Measurements from ENCODE around the gene CELF2. TPM values are rescaled to one million over a fixed set of nuclear protein-coding genes. Genes with fewer than 3 reads are reported as not detected.

The CELF2 gene
- total RNA-seq, 1 donor from 2014 or later: 4.2 TPM

GRCh38 chr10:11219431-11219830, 201.8 kb downstream of the CELF2 start:
- DNase-seq (ENCODE audit: low read depth in 2 of 2): no peak

GRCh38 chr10:11223081-11223480, 205.4 kb downstream of the CELF2 start:
- no peak for DNase-seq (ENCODE audit: low read depth in 2 of 2)

DNA sequence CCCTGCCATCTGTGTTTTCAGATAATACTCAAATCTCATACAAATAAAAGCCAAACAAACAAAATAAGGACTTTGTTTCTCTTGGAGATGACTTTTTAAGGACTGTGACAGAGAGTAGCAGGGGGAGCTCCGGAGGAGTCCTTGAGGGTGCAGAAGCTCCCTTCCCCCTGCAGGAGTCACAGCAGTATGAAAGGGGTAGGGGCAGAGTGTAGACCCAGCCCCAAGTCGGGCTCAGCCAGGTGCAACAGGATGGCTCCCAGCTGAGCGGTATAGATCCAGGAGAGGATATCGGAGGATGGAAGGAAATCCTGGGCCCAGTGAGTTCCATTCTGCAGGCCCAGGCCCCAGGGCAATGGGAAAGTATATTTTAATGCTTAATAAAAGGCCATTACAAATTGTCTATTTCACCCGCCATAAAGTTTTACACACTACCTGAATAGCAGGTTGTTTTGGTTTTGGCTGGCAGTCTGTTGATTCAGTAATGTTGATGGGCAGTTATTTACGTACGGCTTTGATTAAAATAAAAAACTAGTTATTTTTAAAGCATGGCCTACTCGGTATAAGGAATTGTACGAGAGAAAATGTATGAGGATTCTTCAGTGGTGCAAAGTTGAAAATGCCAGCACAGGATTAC, 206.0 kb downstream of the CELF2 start:
- DNase-seq (ENCODE audit: low read depth in 2 of 2): no peak

DNA sequence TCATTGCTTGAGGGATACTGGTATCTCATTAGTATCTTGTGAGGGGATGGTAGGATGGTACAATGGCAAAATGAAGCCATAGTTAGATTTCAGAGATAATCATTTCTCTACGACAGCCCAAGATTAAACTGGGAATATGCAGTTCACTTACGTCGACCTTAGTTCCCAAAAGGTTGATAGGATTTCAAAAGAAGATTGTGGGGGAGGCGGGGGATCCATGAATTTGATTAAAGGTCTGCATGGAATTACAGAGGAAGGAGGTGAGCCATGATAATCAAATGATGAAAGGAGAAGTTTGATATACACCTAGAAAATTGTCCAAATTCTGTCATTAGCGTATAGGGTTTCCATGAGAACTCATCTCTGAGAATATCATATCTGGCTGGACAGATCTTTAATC, 206.6 kb downstream of the CELF2 start:
- no peak for DNase-seq (ENCODE audit: low read depth in 2 of 2)

DNA sequence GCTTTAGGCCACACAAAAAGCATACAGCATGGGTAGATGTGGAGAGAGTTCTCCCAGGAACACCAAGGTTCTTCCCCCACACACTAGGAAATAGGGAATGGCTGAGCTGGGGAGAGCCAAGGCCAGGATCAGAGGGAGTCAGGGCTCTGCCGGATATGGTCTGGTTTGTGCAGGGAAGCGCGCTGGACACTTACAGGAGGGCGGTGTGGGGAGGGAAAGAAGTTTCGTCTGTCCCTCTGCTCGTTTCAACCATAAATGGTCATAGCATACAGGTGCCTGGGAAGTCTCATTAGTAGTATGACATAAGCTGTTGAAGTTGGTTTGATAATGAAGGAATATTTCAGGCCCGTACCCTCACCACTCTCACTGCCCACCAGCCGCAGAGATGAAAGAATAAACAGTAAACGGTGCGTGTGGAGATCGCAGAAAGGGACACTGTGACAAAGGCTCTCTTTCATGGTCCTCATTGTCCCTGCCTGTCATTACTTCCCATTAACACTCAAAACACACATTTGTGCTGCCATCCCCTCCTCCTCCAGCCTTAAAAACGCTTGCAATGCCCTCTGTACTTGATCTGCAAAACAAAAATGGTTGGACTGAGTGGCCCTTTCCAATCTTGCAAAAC, 207.2 kb downstream of the CELF2 start:
- DNase-seq (ENCODE audit: low read depth in 2 of 2): no peak

DNA sequence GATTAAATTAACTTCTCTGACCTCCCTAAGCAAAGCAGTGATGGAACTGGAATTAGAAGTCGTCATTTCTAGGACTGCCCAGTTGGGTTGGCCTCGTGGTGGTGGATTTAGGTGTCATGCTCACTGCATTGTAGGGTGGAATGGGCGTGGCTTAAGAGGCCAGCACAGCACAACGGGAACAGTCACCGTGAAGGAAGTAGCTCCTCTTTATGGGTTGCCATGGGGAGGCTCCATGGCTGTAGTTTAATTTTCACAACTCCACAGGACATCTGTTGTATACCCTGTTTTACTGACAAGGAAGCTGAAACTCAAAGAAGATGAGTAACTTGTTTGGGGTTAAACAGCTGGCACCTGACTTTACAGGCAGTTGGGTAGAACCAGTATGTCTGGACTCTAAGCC, 208.3 kb downstream of the CELF2 start:
- DNase-seq (ENCODE audit: low read depth in 2 of 2): no peak

DNA sequence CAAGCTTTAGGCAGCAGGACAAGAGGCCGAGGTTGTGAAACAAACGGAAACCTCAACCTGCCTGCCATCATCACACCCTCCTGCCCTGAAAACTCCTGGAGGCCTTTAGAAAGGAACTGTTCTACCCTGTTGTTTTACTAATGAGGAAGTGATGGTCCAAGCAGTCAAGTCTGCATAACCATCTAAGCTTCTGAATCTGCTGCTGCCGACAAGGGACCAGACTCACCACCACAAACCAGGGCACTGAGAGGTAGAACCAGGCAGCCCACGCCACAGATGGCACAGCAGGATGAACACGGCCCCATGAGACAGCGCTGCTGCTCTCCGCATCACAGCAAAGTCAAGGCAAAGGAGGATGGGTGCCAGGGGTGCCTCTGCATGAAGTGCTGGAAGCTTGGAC, 209.4 kb downstream of the CELF2 start:
- no peak for DNase-seq (ENCODE audit: low read depth in 2 of 2)

DNA sequence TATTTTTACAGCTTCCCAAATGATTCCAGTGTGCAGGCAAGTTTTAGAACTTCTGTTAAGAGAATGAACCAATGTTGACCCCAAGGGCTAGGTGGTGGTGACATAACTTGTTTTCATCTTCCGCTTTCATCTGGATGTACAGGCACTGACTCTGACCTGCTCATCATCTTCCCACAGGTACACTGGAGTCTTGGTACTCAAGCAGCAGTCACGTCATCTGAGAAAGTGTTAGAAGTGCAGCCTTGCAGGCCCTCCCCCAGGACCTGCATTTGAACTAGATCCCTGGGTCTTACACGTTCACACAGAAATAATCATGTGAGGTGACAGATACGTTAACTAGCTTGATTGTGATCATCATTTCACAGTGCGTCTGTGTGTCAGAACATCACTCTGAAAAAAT, 212.2 kb downstream of the CELF2 start:
- no peak for DNase-seq (ENCODE audit: low read depth in 2 of 2)

DNA sequence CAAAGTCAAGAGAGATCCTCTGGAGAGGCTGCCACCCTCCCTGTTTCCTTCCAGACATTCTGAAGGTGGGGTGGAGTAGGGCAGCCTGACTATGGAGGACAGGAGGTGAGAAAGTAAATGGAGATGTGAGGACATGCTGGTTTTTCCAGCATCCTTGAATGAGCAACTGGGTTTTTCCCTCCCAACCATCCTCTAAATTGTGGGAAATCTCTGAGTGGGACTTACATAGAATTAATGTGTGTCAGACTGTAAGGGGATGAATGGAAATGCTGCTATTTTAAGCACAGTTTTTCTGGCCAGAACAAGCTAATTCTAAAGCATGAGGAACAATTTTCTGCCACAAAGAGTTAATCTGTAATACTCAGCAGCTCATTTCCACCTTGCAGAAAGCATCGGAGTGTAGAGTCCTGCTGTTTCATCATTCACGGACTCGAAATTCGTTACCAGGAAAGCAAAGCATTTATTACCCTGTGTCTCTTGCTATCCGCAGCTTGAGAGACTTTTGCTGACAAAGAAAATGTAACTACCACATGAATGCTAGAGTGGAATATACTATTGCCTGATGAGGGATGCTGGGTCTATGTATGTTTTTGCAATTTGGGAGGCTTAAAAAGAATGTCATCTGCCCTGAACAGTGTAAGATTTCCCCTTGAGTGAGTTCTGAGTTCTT, 213.0 kb downstream of the CELF2 start:
- DNase-seq (ENCODE audit: low read depth in 2 of 2): no peak

GRCh38 chr10:11231285-11231684, 213.6 kb downstream of the CELF2 start:
- DNase-seq (ENCODE audit: low read depth in 2 of 2): no peak

GRCh38 chr10:11232222-11232961, 214.7 kb downstream of the CELF2 start:
- DNase-seq (ENCODE audit: low read depth in 2 of 2): no peak

DNA sequence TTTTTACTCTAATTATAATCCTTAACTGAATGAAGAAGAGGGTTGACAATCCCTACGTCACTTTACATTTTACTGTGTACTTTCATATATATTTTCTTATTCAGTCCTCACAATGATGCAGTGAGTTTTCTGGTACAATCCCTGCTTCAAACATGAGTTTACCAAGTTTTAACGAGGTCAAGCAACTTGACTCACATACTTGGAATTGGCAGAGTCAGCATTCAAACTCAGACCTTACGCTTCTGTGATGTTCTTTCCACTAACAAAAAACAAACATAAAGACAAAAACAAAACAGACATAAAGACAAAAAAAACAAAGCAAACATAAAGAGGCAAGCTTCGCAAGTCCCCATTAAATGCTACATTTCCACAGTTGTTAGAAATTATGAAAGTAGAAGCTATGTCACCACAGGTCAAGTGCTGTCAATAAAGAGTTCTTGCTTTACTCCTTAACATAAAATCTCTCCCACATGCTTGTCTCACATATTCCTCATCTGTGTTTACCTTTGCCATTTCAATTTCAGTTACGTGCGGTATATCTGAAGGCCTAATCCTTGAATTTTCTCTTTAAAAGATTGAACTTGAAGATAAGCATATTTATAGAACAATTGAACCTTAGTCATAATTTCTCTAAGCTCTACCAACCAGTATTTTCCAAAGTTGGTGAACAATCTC, 217.3 kb downstream of the CELF2 start:
- no peak for DNase-seq (ENCODE audit: low read depth in 2 of 2)

DNA sequence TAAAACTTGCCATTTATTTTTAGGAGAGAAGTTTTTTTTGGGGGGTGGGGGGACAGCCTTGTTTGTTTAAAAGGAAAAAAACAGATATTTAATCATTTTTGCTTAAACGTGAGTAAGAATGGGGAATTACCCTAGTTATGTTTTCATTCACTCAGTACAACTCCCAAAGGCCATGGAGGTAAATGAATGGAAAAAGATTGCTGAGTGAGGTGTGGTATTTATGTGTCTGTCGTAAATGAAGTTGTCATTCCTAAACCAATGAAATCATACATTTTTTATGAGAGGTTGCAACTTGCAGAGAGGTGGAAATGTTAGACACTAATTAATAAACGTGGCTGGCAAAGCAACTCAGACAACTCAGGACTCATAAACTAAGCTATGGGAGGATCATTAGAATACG, 218.1 kb downstream of the CELF2 start:
- no peak for DNase-seq (ENCODE audit: low read depth in 2 of 2)

GRCh38 chr10:11236234-11236633, 218.6 kb downstream of the CELF2 start:
- no peak for DNase-seq (ENCODE audit: low read depth in 2 of 2)

DNA sequence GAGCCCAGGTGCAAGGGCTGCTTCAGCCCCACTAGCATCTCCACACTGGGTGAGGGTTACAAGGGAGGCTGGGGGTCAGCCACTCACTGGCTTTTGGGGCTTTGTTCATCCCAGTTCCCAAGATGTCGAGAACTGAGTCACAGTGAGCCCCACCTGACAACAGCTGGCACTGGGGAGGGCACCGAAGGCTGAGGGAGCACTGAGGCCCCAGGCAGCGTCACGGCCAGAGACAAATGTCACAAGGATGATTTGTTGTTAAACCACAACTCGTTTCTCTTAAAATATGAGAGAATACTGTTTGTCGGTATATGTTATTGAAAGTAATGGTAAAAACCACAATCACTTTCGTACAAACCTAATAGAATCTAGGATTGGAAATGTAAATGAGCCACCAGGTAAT, 219.9 kb downstream of the CELF2 start:
- DNase-seq (ENCODE audit: low read depth in 2 of 2): no peak

- no peak for DNase-seq (ENCODE audit: low read depth in 2 of 2)
Measured at GRCh38 chr10:11238893-11239292, 221.2 kb downstream of the CELF2 start.

GRCh38 chr10:11240641-11241040, 223.0 kb downstream of the CELF2 start:
- DNase-seq (ENCODE audit: low read depth in 2 of 2): no peak

DNA sequence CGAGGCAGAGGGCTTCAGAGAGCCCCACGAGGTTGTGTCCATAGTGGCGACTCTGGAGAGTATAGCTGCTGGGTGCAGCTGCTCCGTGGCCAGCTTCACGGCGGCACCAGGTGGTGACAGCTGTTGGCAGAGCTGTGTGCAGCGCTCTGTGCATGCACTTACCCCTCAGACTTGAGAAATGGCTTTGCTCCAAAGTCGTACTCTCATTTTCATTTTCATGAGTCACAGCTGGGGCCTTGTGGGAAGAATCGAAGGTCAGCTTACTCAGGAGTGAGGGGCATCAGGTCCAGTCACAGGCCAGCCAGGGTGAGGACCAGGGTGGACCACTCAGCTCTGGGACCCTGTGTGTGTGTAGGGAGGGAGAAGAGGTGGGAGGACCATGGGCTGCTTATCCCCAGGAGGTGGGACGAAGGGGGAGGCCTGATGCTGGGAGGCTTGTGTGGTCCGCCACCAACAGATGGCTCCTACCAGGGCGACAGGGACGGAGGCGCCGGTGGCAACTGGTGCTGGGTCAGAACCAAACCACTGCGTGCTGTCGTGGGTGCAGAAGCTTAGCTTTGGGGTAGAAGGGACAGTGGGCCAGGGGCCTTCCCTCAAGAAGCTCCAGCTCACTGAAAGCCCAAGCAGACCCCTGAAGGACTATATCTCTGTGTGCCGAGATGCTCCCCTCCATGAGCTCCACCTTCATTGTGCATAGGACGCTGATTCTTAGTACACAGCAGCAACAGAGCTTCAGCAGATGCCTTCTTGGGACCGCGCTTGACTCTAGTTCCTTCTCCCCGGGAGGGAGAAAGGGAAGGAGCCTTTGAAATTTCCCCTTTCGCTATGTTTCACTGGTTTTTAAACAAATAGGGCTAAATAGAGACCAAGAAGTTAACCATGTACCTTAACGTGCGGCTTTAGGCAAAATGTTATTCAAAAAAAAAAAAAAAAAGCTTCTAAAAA, 225.0 kb downstream of the CELF2 start:
- no peak for DNase-seq (ENCODE audit: low read depth in 2 of 2)

DNA sequence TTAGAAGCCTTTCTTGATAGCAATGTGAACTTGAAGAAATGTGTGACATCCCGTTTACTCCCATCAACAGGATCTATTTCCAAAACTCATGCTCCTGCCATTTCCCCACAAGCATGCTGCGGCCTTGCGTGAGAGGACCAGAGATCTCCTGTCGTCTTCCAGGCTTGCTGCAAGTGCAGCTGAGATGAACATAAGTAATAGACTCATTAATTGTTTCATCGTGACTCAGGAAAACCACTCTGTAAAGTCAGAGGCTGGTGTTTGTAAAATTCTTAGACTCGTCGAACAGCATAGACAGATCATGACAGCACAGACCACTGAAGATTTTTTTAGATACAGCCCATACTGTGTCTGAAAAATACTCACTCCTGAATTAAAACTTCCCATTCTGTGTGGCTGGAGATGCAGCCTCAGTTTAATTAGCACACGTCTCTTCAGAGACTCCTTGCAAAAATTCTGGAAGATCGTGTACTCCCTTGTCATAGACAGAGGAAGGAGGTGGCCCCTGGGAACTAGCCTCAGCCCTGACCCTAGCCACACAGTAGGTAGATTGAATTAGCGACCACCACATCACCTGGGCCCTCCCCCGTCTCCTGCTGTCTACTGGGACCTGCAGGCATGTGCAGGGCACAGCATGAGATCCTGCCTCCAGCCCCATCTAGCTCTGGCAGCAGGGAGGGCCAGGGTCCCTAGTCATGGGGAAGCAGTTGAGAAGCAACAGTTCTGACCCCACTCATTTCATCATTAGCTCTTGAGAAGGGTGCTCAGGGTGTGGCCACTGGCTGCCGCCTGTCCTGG, 226.0 kb downstream of the CELF2 start:
- no peak for DNase-seq (ENCODE audit: low read depth in 2 of 2)

GRCh38 chr10:11245095-11245479, 227.4 kb downstream of the CELF2 start:
- DNase-seq (ENCODE audit: low read depth in 2 of 2): no peak

Measured in lung microvascular endothelial cell (primary cell).